IMR-90 (cell line): ENCODE data around the gene RGPD8. TPM values are rescaled to one million over a fixed set of nuclear protein-coding genes. Genes with fewer than 3 reads are reported as not detected.
"Not testable (repeated sequence)": the region's sequence is repeated elsewhere in the genome, so short reads cannot be mapped to it uniquely, and the experiment has no call there.

ENCODE experiments used
- ATAC-seq: fragments of 200-7000 bp; cut with Tn5 transposase; 2 replicates; pipeline ENCODE4 v1.9.1; 2020; ENCODE audit warnings: low read depth, mild to moderate bottlenecking, moderate library complexity
- Bru-seq: library from RNA; stranded (reverse); fragments of 400-500 nt; gene quantifications from one replicate; lab custom pipeline; 2021; lab: Mats Ljungman, UMichigan
- BruChase-seq, 2 experiments: library from RNA; stranded (reverse); fragments of 400-500 nt; gene quantifications; one replicate each; lab custom pipeline; 2021; lab: Mats Ljungman, UMichigan
- BruUV-seq: library from RNA; stranded (reverse); fragments of 400-500 nt; replicated peaks from 2 replicates; lab custom pipeline; 2021; lab: Mats Ljungman, UMichigan
- CTCF ChIA-PET: fragments of 300-600 bp; formaldehyde crosslinking; extraction: SDS; loops from one replicate; lab custom pipeline; 2021; ENCODE audit warnings: antibody characterized with exemption; lab: Yijun Ruan, JAX
- POLR2A ChIA-PET: fragments of 300-600 bp; sonication (Branson Sonifier 250); formaldehyde crosslinking; loops from one replicate; lab custom pipeline; 2022; ENCODE audit warnings: antibody characterized with exemption; ENCODE audit not compliant: unreplicated experiment; lab: Charles Lee
- DNase-seq: peaks from one replicate; pipeline ENCODE4 v3.0.0; 2013
- H2AFZ ChIP-seq: replicated peaks from 2 replicates; pipeline ENCODE3; 2013; ENCODE audit warnings: low read length, mild to moderate bottlenecking; ENCODE audit not compliant: poor library complexity
- H2AK5ac ChIP-seq: 2 replicates; pipeline ENCODE4 v1.6.1; 2013; ENCODE audit warnings: low read depth, low read length, inconsistent platforms
- H2AK9ac ChIP-seq: replicated peaks from 2 replicates; pipeline ENCODE3; 2013; ENCODE audit warnings: mild to moderate bottlenecking, low read depth, low read length, moderate library complexity; ENCODE audit not compliant: poor library complexity
- H2BK120ac ChIP-seq: 2 replicates; pipeline ENCODE4 v1.6.1; 2013; ENCODE audit warnings: low read depth, low read length, inconsistent platforms
- H2BK15ac ChIP-seq: 3 replicates; pipeline ENCODE4 v1.6.1; 2013; ENCODE audit warnings: low read depth, low read length, inconsistent platforms
- H2BK20ac ChIP-seq: 2 replicates; pipeline ENCODE4 v1.6.1; 2013; ENCODE audit warnings: low read depth, mild to moderate bottlenecking, inconsistent platforms, low read length, moderate library complexity
- H2BK5ac ChIP-seq: 2 replicates; pipeline ENCODE4 v1.6.1; 2013; ENCODE audit warnings: mild to moderate bottlenecking, low read depth, low read length, inconsistent platforms; ENCODE audit not compliant: poor library complexity, severe bottlenecking
- H3K14ac ChIP-seq: replicated peaks from 2 replicates; pipeline ENCODE4 v1.6.1; 2013; ENCODE audit warnings: low read depth, low read length, inconsistent platforms
- H3K18ac ChIP-seq: 2 replicates; pipeline ENCODE4 v1.6.1; 2013; ENCODE audit warnings: low read depth, low read length, control low read depth
- H3K23ac ChIP-seq: 2 replicates; pipeline ENCODE4 v1.6.1; 2013; ENCODE audit warnings: low read depth, low read length, inconsistent platforms
- H3K27ac ChIP-seq: 2 replicates; pipeline ENCODE4 v1.5.1; 2013; ENCODE audit warnings: mild to moderate bottlenecking, control low read depth, low read length; ENCODE audit not compliant: insufficient read depth
- H3K27me3 ChIP-seq: 2 replicates; pipeline ENCODE4 v1.6.1; 2013; ENCODE audit warnings: low read length; ENCODE audit not compliant: control insufficient read depth, insufficient read depth
- H3K36me3 ChIP-seq: 2 replicates; pipeline ENCODE4 v1.6.1; 2013; ENCODE audit warnings: low read length, mixed read lengths; ENCODE audit not compliant: control insufficient read depth, insufficient read depth
- H3K4ac ChIP-seq: 2 replicates; pipeline ENCODE4 v1.6.1; 2013; ENCODE audit warnings: low read depth, low read length, inconsistent platforms
- H3K4me1 ChIP-seq: 2 replicates; pipeline ENCODE4 v1.6.1; 2013; ENCODE audit warnings: low read length, mixed read lengths; ENCODE audit not compliant: control insufficient read depth, insufficient read depth
- H3K4me2 ChIP-seq: 2 replicates; pipeline ENCODE4 v1.6.1; 2013; ENCODE audit warnings: low read depth, mild to moderate bottlenecking, control low read depth, low read length, moderate library complexity
- H3K4me3 ChIP-seq: 2 replicates; pipeline ENCODE4 v1.5.1; 2013; ENCODE audit warnings: low read depth, mild to moderate bottlenecking, control low read depth, low read length, moderate library complexity; ENCODE audit not compliant: insufficient read depth
- H3K56ac ChIP-seq: 2 replicates; pipeline ENCODE4 v1.6.1; 2013; ENCODE audit warnings: low read length, inconsistent platforms; ENCODE audit not compliant: insufficient read depth; ENCODE audit errors: extremely low read depth
- H3K79me1 ChIP-seq, 2 experiments: 2 replicates each; pipeline ENCODE4 v1.6.1; 2013; ENCODE audit warnings: low read length in 2 of 2, inconsistent platforms in 1 of 2, low read depth in 1 of 2
- H3K9ac ChIP-seq: 2 replicates; pipeline ENCODE4 v1.6.1; 2013; ENCODE audit warnings: low read depth, low read length, control low read depth
- H3K9me1 ChIP-seq: 2 replicates; pipeline ENCODE4 v1.6.1; 2013; ENCODE audit warnings: low read length, inconsistent platforms; ENCODE audit not compliant: insufficient read depth
- H3K9me3 ChIP-seq: 2 replicates; pipeline ENCODE4 v1.6.1; 2013; ENCODE audit warnings: low read length; ENCODE audit not compliant: control insufficient read depth, insufficient read depth
- H4K20me1 ChIP-seq: 2 replicates; pipeline ENCODE4 v1.6.1; 2013; ENCODE audit warnings: low read length, inconsistent platforms; ENCODE audit not compliant: insufficient read depth
- H4K5ac ChIP-seq: 2 replicates; pipeline ENCODE4 v1.6.1; 2013; ENCODE audit warnings: mild to moderate bottlenecking, low read depth, low read length, control low read depth
- H4K8ac ChIP-seq, 2 experiments: 2 replicates each; pipeline ENCODE4 v1.6.1; 2013; ENCODE audit warnings: low read depth in 2 of 2, low read length in 2 of 2, control low read depth in 1 of 2, inconsistent platforms in 1 of 2
- H4K91ac ChIP-seq: 2 replicates; pipeline ENCODE4 v1.6.1; 2013; ENCODE audit warnings: low read depth, low read length, inconsistent platforms; ENCODE audit not compliant: insufficient read depth
- CTCF ChIP-seq: conservative IDR thresholded peaks from 2 replicates; pipeline ENCODE4 v1.5.1; 2012; ENCODE audit warnings: mild to moderate bottlenecking, low read depth, low read length, improper control_type of control experiment
- RAD21 ChIP-seq: IDR thresholded peaks from 2 replicates; pipeline ENCODE4 v1.6.1; 2012; ENCODE audit warnings: low read length, improper control_type of control experiment
- SMC3 ChIP-seq: fragments of 150-350 bp; IDR thresholded peaks from 2 replicates; pipeline ENCODE4 v1.6.1; 2016; ENCODE audit warnings: low read depth, mild to moderate bottlenecking, antibody characterized with exemption, low read length, moderate library complexity
- WGBS, 2 experiments: methylation state at CpG; one replicate each; pipeline versions ENCODE4 v1.1.5 to v1.1.7; 2013; ENCODE audit warnings: missing lambda C conversion rate in 2 of 2; ENCODE audit not compliant: insufficient read length in 1 of 2; ENCODE audit errors: extremely low coverage in 2 of 2; 5-methylcytosine and 5-hydroxymethylcytosine counted together
- dilution Hi-C: fragments of 300-500 bp; cut with HindIII; formaldehyde crosslinking; loops from one replicate; pipeline ENCODE4 v1.14.3; 2018; ENCODE audit warnings: low sequenced_read_pairs; ENCODE audit not compliant: unreplicated experiment
- in situ Hi-C: fragments of 300-500 bp; cut with MboI; formaldehyde crosslinking; loops from 3 replicates; pipeline ENCODE4 v1.14.3; 2019; ENCODE audit warnings: low sequenced_read_pairs, inconsistent platforms, mixed read lengths
- intact Hi-C: fragments of 100-400 bp; cut with micrococcal nuclease; formaldehyde crosslinking; loops from 2 replicates; pipeline ENCODE4 v1.10.0; 2022
- long read RNA-seq: library from polyadenylated mRNA; unstranded; transcript quantifications from one replicate; pipeline ENCODE4 v2.0.0, GENCODE V29; 2021; ENCODE audit not compliant: unreplicated experiment
- polyA plus RNA-seq, 3 experiments: library from polyadenylated mRNA; depleted of rRNA; stranded (reverse); fragments of >200 nt; gene quantifications; 2 replicates each; pipeline ENCODE4 v1.2.3, GENCODE V29; 2012; ENCODE audit warnings: low replicate concordance in 1 of 3
- total RNA-seq: library from RNA; depleted of rRNA; stranded (reverse); fragments of >200 nt; gene quantifications from 2 replicates; pipeline ENCODE4 v1.2.3, GENCODE V29; 2012; rRNA removed

Gene RGPD8
- total RNA-seq (4.1 and 4.2 TPM in 2 replicates), polyA plus RNA-seq (2012; rRNA removed) (0.67 and 0.69 TPM in 2 replicates), Bru-seq, nascent RNA (percentile 63 among the genes with signal in this experiment), BruChase-seq, experiment 1, labeled RNA remaining after a 6-hour chase (percentile 61 among the genes with signal in this experiment), BruChase-seq, experiment 2, labeled RNA remaining after a 2-hour chase (percentile 59 among the genes with signal in this experiment)
- polyA plus RNA-seq (2012; cell fraction: cytosol; rRNA removed): 0.06 and 0.07 TPM in 2 replicates
- 0.36 and 3.0 TPM in 2 replicates for polyA plus RNA-seq (2012; cell fraction: nucleus; rRNA removed; ENCODE audit: low replicate concordance)
- long read RNA-seq, partial matches to known transcripts: 0 of 2 reads
- long read RNA-seq, other reads (novel, unspliced or antisense): 2 of 2 reads

DNA sequence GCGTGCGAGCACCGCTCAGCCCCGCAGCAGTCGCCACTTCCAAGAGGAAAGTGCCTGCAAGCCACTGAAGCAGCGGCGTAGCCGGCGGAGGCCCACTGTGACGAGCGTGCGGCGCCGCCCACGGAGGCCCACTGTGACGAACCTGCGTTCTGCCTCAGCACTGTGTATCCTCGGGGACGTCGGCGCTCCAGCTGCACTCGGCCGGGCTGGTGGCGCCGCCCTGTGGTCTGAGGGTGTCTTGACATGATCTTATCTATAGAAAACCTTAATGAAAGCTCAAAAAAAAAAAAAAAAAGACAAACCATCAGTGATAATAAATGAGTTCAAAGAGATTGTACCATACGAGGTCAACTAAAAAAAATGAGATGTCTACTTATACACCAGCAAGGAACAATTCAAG is at the start of gene RGPD8:
Gene RGPD8 (minus strand): TSS at position 166 of the 400 bp plus-strand sequence. CDS start 192 bp downstream, outside the sequence.
- H2AK9ac ChIP-seq, H3K23ac ChIP-seq, H3K9ac ChIP-seq, H3K9me1 ChIP-seq, H3K27me3 ChIP-seq, H4K8ac ChIP-seq, H2BK120ac ChIP-seq, H4K91ac ChIP-seq, H2BK5ac ChIP-seq, H3K4me2 ChIP-seq, H3K56ac ChIP-seq, H3K27ac ChIP-seq, H2AK5ac ChIP-seq, H3K9me3 ChIP-seq, H3K14ac ChIP-seq, dilution Hi-C loops, H2BK20ac ChIP-seq, H2AFZ ChIP-seq, H4K20me1 ChIP-seq, H2BK15ac ChIP-seq, BruUV-seq, H4K5ac ChIP-seq, H3K4me1 ChIP-seq, H3K18ac ChIP-seq, H3K79me1 ChIP-seq, H3K36me3 ChIP-seq, H3K4ac ChIP-seq, CTCF ChIA-PET: not testable (repeated sequence)
- peak; percentile 100 for ATAC-seq
- WGBS, 2 experiments: no CpG with 5 or more reads among the region's 26 CpGs
- peak; percentile 74 for TF ChIP-seq RAD21
- TF ChIP-seq SMC3: peak; percentile 78
- peak; percentile 65 for TF ChIP-seq CTCF
- POLR2A ChIA-PET: interaction anchor here (0.6 kb wide), 2 partner anchors 152 to 172 kb away, joined by 3 to 4 read pairs; no protein-coding TSS in a partner anchor
- H3K4me3 ChIP-seq: peak within 1 kb of the TSS; percentile 44
- peak; percentile 78 for DNase-seq
- in situ Hi-C loops (loop anchor here (25.0 kb wide), 1 partner anchor 171 kb away; the partner anchor contains the start of gene ZC3H8), intact Hi-C loops (loop anchor here (2.0 to 5.0 kb wide), 3 partner anchors 175 to 551 kb away; partner anchors contain the start of gene ANAPC1)
